Transverse colon (tissue), 1 donor: ENCODE results near the gene AOAH.

ENCODE experiments used
- EP300 ChIP-seq: sonication (generic); formaldehyde crosslinking; IDR thresholded peaks from one replicate; pipeline ENCODE4 v1.6.1; 2017; ENCODE audit warnings: antibody characterized with exemption, low read depth
- POLR2A ChIP-seq: fragments of 450-650 bp; IDR thresholded peaks from one replicate; pipeline ENCODE4 v1.6.1; 2016; ENCODE audit warnings: antibody characterized with exemption, mild to moderate bottlenecking, moderate library complexity

GRCh38 chr7:36531951-36532350, 192.3 kb downstream of the AOAH start:
- TF ChIP-seq EP300 = no peak
- no peak for TF ChIP-seq POLR2A
